Measurements from ENCODE around the gene CNTN5.
"Not testable (repeated sequence)": the region's sequence is repeated elsewhere in the genome, so short reads cannot be mapped to it uniquely, and the experiment has no call there.

The CNTN5 gene

GRCh38 chr11:100205926-100206325, 1185.2 kb downstream of the CNTN5 start:
- no peak for DNase-seq (ENCODE audit: low read depth in 2 of 2)

DNA sequence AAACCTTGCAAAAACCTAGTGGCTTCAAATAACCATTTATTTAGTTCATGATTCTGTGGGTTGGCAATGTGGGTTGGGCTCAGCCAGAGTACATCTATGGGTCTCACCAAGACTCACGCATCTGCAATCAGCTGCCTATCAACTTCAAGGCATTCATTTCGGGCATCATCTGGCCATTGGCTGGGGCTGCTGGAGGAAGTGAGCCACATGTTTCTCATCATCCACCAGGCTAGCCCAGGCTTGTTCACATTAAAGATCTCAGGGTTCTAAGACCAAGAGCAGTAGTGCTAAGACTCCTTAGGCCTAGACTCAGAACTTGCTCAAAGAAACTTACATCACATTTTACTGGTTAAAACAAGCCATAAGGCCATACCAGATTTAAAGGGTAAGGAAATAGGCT, 1187.5 kb downstream of the CNTN5 start:
- DNase-seq (ENCODE audit: low read depth in 2 of 2) = no peak

- no peak for DNase-seq (ENCODE audit: low read depth in 2 of 2)
Measured at GRCh38 chr11:100214791-100215190, 1194.0 kb downstream of the CNTN5 start.

DNA sequence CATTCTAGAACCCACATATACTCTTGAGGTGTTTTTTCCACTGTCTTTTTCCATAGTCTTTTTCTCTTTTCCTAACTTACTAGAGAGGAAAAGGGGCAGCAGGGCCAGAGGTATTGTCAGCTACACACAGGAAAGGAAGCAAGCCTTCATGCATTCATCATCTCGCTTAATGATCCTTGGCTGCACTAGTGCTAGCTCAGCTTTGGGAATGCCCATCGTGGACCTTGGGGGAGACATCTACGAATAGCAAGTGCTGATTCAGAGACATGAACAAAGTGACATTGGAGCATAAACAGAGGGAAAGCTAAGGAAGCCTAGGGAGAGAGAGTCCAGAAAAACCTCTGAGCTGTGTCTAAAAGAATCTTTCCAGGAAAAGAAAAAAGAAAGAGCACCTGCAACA, 1200.1 kb downstream of the CNTN5 start:
- DNase-seq (ENCODE audit: low read depth in 2 of 2) = no peak

DNA sequence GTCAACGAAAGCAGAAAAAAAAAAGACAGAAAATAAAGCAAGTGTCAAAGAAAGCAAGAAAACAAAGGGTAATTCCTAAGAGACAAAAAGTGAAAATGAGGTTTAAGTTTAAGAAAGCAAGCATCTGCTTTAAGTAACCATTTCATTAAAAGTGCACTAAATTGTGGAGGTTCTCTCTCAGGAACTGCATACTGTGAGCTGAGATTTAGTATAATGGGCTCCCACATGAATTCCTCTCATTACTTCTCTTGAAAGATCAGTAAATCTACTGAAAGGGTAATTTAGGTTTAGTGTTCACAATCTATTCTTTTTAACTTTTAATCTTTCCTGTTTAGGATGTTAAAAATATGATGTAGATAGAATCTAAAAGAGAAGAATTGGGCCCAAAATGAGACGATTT, 1201.0 kb downstream of the CNTN5 start:
- DNase-seq (ENCODE audit: low read depth in 2 of 2) = no peak

DNA sequence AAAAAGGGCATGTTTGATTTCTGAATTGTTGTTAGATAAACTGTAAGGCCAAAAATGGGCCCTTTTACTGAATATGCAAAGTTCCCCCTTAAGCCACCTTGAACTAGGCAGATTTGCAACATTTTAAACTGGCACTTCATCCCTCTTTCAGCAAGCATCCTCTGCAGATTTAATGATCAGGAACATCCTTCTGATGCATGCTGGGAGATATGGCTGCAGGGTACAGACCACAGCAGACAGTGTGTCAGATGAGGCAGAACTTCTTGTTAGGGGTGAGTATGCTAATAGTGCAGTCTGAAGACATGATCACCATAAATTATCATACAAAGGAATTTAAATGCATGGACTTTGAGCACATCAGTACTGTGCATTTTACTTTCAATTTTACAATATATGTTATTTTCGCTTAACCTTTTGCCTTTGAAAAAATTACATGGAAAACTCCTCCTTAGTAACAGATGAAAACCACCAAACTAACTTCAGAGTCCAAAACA, 1203.8 kb downstream of the CNTN5 start:
- no peak for DNase-seq (ENCODE audit: low read depth in 2 of 2)

DNA sequence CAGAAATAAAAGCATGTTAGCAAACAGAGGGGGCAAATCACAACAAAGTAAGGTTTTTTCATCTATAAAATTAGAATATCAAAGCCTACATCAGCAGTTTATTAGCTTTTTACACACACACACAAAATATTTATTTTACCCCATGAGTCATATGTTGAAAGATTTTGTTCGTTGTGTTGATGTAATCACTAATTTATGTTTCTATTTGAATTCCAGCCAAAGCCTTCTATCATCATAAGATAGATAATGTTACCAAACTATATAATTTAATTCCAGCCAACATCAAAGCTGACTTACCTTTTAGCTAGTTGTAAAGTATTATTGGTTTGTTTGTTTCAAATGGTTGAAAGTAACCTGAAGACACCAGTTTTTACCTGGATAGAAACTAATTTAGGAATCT, 1208.3 kb downstream of the CNTN5 start:
- DNase-seq (ENCODE audit: low read depth in 2 of 2) = no peak

DNA sequence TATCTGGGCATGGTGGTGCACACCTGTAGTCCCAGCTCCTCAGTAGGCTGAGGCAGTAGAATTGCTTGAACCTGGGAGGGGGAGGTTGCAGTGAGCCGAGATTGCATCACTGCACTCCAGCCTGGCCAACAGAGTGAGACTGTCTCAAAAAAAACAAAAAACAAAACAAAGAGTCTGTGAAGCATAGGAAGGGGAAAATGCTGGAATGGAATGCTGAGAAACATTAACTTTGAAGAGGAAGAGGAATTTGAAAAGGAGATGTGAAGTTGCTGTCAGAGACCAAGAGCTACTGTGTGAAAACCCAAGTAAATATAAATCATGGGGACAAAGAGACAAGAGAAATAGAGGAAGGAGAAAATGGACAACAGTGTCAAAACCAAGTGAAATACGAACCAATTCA, 1211.3 kb downstream of the CNTN5 start:
- no peak for DNase-seq (ENCODE audit: low read depth in 2 of 2)

DNA sequence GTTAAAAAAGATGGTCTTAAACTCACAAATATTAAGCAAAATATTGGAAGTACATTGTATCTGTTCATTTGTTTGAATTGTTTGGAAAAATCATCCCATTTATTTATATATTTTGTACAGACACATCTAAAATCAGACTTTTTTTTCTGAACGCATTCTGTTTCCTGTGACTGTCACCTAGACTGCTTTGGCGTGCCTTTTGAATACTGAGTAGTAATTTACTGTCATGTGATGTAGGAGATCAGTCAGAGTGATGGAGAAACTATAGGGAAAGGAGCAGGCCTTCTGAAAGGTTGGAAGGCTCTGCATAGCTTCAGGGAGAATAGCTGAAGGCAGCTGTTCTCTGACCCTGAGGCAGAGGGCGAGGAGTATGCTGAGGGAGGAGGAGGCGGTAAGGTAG, 1214.3 kb downstream of the CNTN5 start:
- DNase-seq (ENCODE audit: low read depth in 2 of 2) = no peak

- DNase-seq (ENCODE audit: low read depth in 2 of 2) = no peak
Measured at GRCh38 chr11:100240025-100240539, 1219.3 kb downstream of the CNTN5 start.

- no peak for DNase-seq (ENCODE audit: low read depth in 2 of 2)
Measured at GRCh38 chr11:100247704-100248103, 1227.0 kb downstream of the CNTN5 start.

- not testable (repeated sequence) for DNase-seq (ENCODE audit: low read depth in 2 of 2)
Measured at GRCh38 chr11:100257238-100257803, 1236.6 kb downstream of the CNTN5 start.

DNA sequence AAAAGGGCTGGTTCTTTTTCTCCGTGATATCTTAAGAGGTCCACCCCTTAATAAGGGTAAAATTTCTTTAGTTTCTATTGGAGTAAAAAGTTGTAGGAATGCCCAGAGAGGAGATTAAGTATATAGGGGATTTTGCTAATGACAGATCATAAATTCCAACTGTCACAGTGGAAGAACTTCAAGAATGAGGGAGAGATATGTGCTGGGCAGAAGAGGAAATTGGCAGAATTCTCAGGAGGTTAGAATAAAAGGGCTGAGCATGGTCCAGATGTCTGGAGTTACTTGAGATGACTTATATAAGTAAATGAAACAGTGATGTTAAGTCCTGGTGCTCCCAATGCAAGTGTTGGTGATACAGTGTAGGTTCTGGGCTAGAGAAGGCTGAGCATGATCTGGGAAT, 1248.8 kb downstream of the CNTN5 start:
- DNase-seq (ENCODE audit: low read depth in 2 of 2) = no peak

DNA sequence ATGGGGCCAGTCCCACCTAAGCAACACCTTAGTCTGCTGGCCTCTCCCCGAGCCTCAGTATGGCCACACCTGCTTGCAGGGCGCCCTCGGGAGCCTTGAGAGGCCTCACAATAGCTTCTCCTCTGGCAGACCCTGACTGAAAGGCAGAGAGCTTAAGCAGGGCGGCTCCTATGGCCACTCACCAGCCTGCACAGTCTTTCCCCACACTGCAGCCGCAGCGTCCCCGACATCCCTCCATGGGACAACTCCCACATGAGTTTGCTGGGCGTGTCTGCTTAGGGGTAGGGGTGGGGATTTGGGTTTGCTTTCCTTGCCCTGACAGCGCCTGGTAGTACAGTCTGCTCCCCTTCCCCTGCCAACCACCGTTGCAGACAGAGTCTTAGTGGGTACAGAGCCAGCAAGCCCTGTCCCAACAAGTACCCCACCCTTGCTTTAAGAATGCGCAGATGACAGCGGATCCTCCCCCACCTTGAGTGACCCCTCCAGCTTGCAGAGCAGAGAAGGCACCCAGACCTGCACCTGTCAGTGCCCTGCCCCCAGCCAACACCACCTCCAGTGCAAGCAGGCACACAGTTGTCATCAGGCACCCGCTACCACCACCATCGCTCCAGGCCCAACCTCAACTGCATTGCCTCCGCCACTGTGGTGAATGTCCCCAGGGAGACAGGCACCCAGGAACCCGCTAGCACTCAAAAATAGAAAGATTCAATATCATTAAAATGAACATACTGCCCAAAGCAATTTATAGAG, 1252.5 kb downstream of the CNTN5 start:
- no peak for DNase-seq (ENCODE audit: low read depth in 2 of 2)

GRCh38 chr11:100274466-100274865, 1253.7 kb downstream of the CNTN5 start:
- DNase-seq (ENCODE audit: low read depth in 2 of 2) = not testable (repeated sequence)

GRCh38 chr11:100294748-100295147, 1274.0 kb downstream of the CNTN5 start:
- no peak for DNase-seq (ENCODE audit: low read depth in 2 of 2)

DNA sequence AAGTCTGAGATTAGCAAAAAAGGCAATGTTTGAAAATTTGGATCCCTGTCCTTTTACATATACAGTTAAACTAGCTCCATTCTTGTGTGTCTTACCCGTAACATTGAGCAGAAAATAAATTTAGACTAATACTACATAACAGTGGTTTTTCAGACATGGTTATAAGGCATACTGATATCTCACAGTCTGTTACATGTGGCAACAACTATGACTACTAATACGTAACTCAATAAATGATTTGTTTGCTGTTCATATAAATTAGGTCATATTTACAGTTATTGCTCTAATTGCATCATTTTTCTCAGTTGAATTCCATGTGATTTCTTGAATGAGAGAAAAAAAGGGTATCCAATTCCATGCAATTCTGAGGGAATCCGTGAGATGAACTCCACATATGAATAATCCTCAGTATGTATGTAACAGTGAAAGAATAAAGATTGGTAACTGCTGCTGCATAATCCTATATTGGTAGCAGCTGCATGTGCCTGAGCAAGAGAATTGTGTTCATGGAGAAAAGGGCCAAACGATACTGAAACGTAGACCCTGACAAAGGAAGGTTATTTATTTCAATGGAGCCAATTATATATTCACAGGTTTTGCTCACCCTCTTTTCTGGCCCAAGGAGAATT, 1275.4 kb downstream of the CNTN5 start:
- no peak for DNase-seq (ENCODE audit: low read depth in 2 of 2)

DNA sequence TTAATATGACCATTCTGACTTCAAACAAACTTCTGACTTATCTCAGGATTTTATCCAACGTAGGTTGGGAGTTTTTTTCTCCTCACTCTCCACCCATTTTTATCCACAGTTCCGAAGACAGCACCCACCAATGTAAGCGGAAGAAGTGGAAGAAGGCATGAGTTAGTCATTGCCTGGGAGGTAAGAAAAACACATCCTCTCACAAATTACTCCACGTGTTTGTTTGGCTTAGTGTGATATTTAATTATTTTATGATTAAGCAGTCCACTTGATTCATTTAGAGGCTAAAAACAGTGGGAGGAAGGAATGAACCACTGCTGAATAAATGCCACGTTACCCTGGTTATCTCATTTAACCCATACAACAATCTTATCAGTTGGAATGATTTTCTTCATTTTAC, 1276.8 kb downstream of the CNTN5 start:
- no peak for DNase-seq (ENCODE audit: low read depth in 2 of 2)

- no peak for DNase-seq (ENCODE audit: low read depth in 2 of 2)
Measured at GRCh38 chr11:100302824-100303223, 1282.1 kb downstream of the CNTN5 start.

DNA sequence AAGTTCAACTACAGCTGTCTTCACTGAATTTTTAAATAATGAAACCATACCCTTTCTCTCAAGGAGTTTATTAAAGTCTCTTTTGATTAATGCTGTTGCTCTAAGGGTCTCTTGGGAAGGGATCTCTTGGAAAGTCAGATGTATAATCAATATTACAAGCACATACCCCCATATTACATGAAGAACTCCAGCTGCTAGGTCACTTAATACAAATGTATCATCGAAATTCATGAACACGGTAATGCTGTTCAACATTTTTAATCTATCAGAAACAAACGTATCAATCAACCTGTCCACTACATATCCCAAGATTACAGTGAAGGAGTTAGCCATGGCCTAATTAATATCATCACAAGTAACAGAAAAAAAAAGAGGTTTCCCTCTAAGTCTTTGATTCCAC, 1283.1 kb downstream of the CNTN5 start:
- DNase-seq (ENCODE audit: low read depth in 2 of 2) = no peak

DNA sequence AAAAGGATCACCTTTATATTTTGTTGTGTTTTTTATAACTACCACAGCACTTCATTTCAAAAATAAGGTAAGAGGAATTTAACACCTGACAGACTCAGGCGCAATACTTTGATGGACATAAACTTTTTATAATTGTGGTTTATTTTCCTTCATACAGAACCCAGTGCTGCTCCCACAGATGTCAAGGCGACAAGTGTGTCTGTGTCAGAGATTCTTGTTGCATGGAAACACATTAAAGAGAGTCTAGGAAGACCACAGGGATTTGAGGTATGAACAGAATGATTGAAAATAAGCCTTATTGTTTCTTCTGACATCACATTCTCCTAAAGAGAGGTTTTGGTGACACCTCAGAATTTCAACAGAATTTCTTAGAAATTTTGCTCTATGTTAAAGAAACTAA, 1287.5 kb downstream of the CNTN5 start:
- no peak for DNase-seq (ENCODE audit: low read depth in 2 of 2)

DNA sequence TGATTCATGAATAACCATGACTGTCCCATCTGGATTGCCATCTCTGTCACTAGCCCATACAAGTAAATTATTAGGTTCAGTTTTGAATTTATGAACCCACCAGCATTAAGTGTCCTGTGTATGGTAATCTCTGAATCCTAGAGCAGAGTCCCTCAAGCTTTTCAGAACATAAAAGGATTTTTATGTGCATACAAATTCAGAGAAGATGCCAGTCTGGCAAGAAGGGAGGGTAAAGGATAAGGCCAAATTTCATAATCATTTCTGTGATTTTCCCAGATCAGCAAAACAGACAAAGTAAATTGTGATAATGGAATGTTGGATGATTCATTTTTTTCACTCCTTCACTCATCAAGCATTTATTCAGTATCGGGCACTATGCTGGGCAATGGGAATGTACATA, 1295.2 kb downstream of the CNTN5 start:
- no peak for DNase-seq (ENCODE audit: low read depth in 2 of 2)

GRCh38 chr11:100316952-100317351, 1296.2 kb downstream of the CNTN5 start:
- no peak for DNase-seq (ENCODE audit: low read depth in 2 of 2)

Measured in stimulated activated CD8-positive, alpha-beta memory T cell treated with anti-CD3 and anti-CD28 coated beads, Interleukin-2, amount 100 ng/mL, for 48 hours (primary cell).